Measurements from ENCODE around the gene CLMP.

CLMP gene

GRCh38 chr11:123104697-123105096 lies 90.4 kb downstream of the CLMP start:
- no peak for TF ChIP-seq CEBPB (IDR thresholded peaks at IDR 0.05)

GRCh38 chr11:123103326-123103980 lies 91.6 kb downstream of the CLMP start:
- TF ChIP-seq, protein P1, sequence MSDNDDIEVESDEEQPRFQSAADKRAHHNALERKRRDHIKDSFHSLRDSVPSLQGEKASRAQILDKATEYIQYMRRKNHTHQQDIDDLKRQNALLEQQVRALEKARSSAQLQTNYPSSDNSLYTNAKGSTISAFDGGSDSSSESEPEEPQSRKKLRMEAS (IDR thresholded peaks at IDR 0.05) = no peak
- TF ChIP-seq RAD21 (IDR thresholded peaks at IDR 0.05; ENCODE audit: low read depth) = peak; percentile 70

- no peak for TF ChIP-seq REST (IDR thresholded peaks at IDR 0.05; ENCODE audit: low read depth)
- no peak for TF ChIP-seq TEAD4 (IDR thresholded peaks at IDR 0.05)
- TF ChIP-seq TAF1 (IDR thresholded peaks at IDR 0.05; ENCODE audit: low read depth) = no peak
These were observed 94.5 kb downstream of the CLMP start for GRCh38 chr11:123100379-123101085.

- TF ChIP-seq EP300 (IDR thresholded peaks at IDR 0.05; ENCODE audit: borderline replicate concordance) (no peak), EGR1 (IDR thresholded peaks at IDR 0.05) (no peak), TCF12 (IDR thresholded peaks at IDR 0.05; ENCODE audit: low read depth) (no peak), CEBPB (IDR thresholded peaks at IDR 0.05) (no peak), CREB1 (IDR thresholded peaks at IDR 0.05; ENCODE audit: low read depth) (no peak), TAF1 (IDR thresholded peaks at IDR 0.05; ENCODE audit: low read depth) (no peak), ZBTB7A (IDR thresholded peaks at IDR 0.05; ENCODE audit: low read depth) (no peak), RAD21 (IDR thresholded peaks at IDR 0.05; ENCODE audit: low read depth) (no peak), FOXM1 (IDR thresholded peaks at IDR 0.05; ENCODE audit: borderline replicate concordance, low read depth) (no peak), NFIC (IDR thresholded peaks at IDR 0.05) (no peak), TEAD4 (IDR thresholded peaks at IDR 0.05) (no peak), REST (IDR thresholded peaks at IDR 0.05; ENCODE audit: low read depth) (no peak), YY1 (IDR thresholded peaks at IDR 0.05; ENCODE audit: low read depth) (no peak)
- TF ChIP-seq, protein P2, sequence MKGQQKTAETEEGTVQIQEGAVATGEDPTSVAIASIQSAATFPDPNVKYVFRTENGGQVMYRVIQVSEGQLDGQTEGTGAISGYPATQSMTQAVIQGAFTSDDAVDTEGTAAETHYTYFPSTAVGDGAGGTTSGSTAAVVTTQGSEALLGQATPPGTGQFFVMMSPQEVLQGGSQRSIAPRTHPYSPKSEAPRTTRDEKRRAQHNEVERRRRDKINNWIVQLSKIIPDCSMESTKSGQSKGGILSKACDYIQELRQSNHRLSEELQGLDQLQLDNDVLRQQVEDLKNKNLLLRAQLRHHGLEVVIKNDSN (IDR thresholded peaks at IDR 0.05) = no peak
- TF ChIP-seq, protein P1 (IDR thresholded peaks at IDR 0.05) = no peak
These were observed 96.1 kb downstream of the CLMP start for GRCh38 chr11:123098990-123099389.

- TF ChIP-seq CEBPB (IDR thresholded peaks at IDR 0.05) = no peak
- no peak for TF ChIP-seq YY1 (IDR thresholded peaks at IDR 0.05; ENCODE audit: low read depth)
- TF ChIP-seq RAD21 (IDR thresholded peaks at IDR 0.05; ENCODE audit: low read depth) = no peak
- TF ChIP-seq EP300 (IDR thresholded peaks at IDR 0.05; ENCODE audit: borderline replicate concordance) = no peak
- TF ChIP-seq TEAD4 (IDR thresholded peaks at IDR 0.05) = no peak
- TF ChIP-seq EGR1 (IDR thresholded peaks at IDR 0.05) = no peak
- TF ChIP-seq TCF12 (IDR thresholded peaks at IDR 0.05; ENCODE audit: low read depth) = no peak
These were observed 101.3 kb downstream of the CLMP start for GRCh38 chr11:123093739-123094138.

DNA sequence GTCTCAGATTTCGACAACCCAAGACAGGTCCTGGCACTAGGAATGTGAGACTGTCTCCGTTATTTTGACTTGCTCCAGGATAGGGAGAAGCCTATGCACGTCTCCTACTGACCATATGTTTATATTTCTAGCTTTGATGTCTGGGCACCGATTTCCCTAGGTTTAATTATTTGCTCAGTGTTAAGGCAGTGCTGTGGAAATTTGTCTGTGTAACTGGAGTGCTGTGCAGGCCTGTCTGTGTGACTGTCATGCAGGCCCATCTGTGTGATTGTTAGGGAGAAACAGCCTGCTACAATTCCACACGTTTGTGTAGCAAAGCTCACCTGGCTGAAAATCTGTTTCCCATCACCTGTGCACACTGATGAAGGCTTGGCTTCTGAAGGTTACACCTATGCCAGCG lies 103.5 kb downstream of the CLMP start:
- no peak for TF ChIP-seq TEAD4 (IDR thresholded peaks at IDR 0.05)
- no peak for TF ChIP-seq REST (IDR thresholded peaks at IDR 0.05; ENCODE audit: low read depth)
- no peak for TF ChIP-seq TAF1 (IDR thresholded peaks at IDR 0.05; ENCODE audit: low read depth)
- no peak for TF ChIP-seq NFIC (IDR thresholded peaks at IDR 0.05)
- TF ChIP-seq, protein P2 (IDR thresholded peaks at IDR 0.05) = no peak
- no peak for TF ChIP-seq CEBPB (IDR thresholded peaks at IDR 0.05)
- TF ChIP-seq CREB1 (IDR thresholded peaks at IDR 0.05; ENCODE audit: low read depth) = no peak
- no peak for TF ChIP-seq FOXM1 (IDR thresholded peaks at IDR 0.05; ENCODE audit: borderline replicate concordance, low read depth)
